Left ventricle myocardium superior (tissue), 1 donor: ENCODE measurements around the gene IL9. TPM values are rescaled to one million over a fixed set of nuclear protein-coding genes. Genes with fewer than 3 reads are reported as not detected.
"Not testable (repeated sequence)": the region's sequence is repeated elsewhere in the genome, so short reads cannot be mapped to it uniquely, and the experiment has no call there.

ENCODE experiments used
- ATAC-seq: fragments of 200-7000 bp; cut with Tn5 transposase; one replicate; pipeline ENCODE4 v1.9.1; 2020; ENCODE audit warnings: mild to moderate bottlenecking, moderate library complexity
- DNase-seq: peaks from one replicate; pipeline ENCODE4 v3.0.0-alpha.2; 2020
- intact Hi-C: fragments of 100-400 bp; cut with micrococcal nuclease; formaldehyde crosslinking; loops from one replicate; pipeline ENCODE4 v1.11.0; 2022
- total RNA-seq: library from RNA; stranded (reverse); fragmentation: NEBNext Ultra II Directional; extraction: Animal tissue kit (Norgen Biotek cat#: 25700); gene quantifications from one replicate; pipeline ENCODE4 v1.2.1, GENCODE V29; 2021
- donor health status: DM: no; HTN: yes; CAD: no; lungs with severe emphysema.

Gene IL9
- total RNA-seq, 1 donor from 2014 or later = not detected

- DNase-seq (no peak), ATAC-seq (no peak)
Measured at GRCh38 chr5:135875567-135875966, 20.1 kb downstream of the IL9 start.

DNA sequence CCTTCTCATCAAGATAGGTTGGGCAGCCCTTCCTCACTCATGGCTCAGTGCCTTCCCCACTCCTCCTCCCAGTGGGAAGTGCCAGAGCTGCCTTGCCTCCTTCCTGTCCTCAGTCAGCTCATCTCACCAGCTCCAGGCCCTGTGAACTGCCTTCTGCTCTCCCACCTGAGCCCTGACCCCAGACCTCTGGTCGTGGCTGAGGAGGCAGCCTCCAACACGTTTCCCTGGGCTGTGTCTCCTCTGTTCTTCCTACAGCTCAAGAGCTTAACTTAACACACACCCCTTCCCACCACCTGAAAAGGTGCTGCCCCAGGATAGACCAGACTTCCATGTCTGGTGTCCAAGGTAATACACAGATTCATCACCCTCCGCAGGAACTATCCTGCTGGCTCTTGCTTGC, 21.2 kb downstream of the IL9 start:
- intact Hi-C loops = no loop called here
- ATAC-seq (no peak), DNase-seq (no peak)

More at GRCh38 chr5:135875567-135875966, 20.1 kb downstream of the IL9 start:
- intact Hi-C loops = no loop called here

DNA sequence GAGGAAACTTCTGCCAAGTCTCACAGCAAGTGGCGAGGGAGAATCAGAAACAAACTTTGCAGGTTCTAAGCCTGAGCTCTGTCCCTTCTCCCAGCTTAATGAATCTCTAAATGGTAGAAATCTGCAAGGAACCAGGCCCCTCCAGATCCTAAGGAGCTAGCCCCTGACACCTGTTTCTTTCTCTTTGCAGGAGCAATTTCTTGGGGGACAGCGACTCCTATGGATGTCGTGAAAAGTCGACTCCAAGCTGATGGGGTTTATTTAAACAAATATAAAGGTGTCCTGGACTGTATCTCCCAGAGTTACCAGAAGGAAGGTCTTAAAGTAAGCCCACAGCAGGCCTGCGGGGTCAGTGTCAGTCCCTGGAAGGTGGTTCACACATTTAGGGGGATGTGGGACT, 21.8 kb downstream of the IL9 start:
- no peak for DNase-seq
- ATAC-seq = no peak
- intact Hi-C loops = no loop called here

- DNase-seq = no peak
- no peak for ATAC-seq
- intact Hi-C loops = no loop called here
Measured at GRCh38 chr5:135871268-135871915, 24.2 kb downstream of the IL9 start.

GRCh38 chr5:135869935-135870334, 25.7 kb downstream of the IL9 start:
- no peak for DNase-seq
- intact Hi-C loops = no loop called here
- no peak for ATAC-seq

GRCh38 chr5:135869276-135869675, 26.4 kb downstream of the IL9 start:
- intact Hi-C loops = no loop called here
- DNase-seq (no peak), ATAC-seq (no peak)

GRCh38 chr5:135868681-135869080, 27.0 kb downstream of the IL9 start:
- intact Hi-C loops = no loop called here
- DNase-seq = no peak
- ATAC-seq = no peak

DNA sequence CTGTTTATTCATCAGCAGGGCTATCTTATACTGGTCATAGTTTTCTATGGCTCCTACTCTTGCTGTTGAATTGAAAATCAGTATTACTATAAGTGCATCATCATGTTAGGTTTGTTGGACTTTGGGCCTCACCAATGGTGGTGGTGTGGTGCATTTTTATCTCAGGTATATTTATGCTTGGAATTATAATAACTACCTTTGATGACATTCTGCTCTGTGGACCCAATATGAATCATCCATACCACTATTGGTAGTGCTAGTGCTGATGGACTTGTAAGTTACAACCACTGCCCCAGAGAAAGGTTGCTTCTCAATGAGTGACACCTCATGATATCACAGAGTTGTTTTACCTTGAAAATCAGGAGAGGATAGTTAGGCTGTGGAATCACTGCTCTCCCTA, 28.0 kb downstream of the IL9 start:
- DNase-seq (no peak), ATAC-seq (no peak)
- intact Hi-C loops = no loop called here

DNA sequence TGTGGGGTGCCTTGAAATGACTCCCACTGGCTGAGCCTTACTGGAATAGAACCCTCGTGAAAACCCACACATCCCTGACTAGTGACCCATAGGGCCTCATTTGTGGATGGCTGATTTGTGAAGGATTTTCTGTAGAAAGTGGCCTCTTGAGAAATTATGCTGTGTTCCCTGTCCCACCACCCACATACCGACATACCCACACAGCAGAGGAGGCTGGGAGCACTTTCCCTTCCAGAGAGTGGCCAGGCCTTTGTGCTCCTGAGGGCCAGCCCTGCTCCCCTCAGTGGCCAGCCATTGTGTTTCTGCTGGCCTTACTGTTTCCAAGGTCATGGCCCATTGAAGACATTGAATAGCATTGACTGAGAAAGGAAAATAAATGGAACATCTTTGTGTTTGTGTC, 29.6 kb downstream of the IL9 start:
- DNase-seq (no peak), ATAC-seq (no peak)
- intact Hi-C loops = no loop called here

DNA sequence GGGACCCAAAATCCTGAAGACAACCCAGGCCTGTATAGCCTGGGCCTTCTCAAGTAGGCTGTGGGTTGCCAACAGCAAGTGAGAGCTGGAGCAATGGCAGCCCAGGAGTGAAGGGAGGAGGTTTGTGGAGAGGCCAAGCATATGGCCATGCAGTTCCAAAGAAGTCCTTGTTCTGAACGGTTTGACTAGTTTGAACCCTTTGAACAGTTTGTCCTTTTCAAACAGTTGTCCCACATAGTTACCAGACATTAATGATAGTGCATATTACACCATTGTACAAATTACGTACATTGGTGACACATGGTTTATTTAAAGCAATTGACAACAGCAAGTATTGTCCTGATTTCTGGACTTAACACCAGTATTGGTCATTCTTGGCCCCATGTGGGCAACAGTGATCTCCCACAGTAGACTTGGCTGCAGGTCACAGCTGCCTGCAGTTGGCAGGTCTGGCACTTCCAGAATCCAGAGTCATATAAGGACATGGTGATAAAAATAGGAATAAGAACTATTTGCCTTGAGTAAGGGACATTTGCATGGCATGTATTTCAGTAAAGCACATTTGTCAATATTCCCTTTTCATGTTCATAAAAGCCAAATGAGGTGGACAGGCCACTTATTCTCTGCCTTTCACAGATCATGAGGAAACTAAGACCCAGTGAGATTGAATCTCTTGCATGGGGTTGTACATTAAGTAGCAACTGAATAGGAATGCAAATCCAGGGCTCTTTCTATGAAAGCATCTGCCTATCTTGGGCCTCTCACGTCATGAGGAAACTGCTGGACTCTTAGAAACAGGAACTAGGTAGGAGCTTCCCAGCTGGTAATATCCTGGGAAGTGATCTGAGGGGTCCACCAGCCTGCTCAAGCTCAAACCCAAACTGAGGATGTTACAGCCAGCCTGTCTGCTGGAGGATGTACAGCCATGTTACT, 30.9 kb downstream of the IL9 start:
- DNase-seq (peak; percentile 54), ATAC-seq (peak; percentile 92)
- intact Hi-C loops = no loop called here

DNA sequence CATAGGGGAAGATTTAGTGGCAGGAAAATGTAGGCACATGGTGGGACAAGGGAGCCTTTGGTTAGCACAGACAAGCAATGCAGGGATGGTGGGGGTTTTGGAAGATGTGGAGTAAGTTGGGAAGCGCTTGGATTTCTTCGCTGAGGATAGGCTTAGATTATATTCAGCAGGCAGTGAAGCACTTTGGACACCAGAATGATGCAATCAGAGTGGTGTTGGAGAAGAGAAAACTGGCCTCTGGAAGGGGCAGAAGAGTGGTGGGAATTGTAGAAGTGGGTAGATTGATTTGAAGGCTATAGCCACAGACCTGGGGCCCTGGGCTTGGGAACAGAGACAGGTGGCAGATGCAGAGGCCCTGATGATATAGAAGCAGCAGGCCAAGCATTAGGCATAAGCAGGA, 32.9 kb downstream of the IL9 start:
- DNase-seq (no peak), ATAC-seq (no peak)
- intact Hi-C loops = no loop called here

GRCh38 chr5:135862086-135862485, 33.6 kb downstream of the IL9 start:
- intact Hi-C loops = no loop called here
- DNase-seq (no peak), ATAC-seq (no peak)

GRCh38 chr5:135861641-135862040, 34.0 kb downstream of the IL9 start:
- DNase-seq = no peak
- intact Hi-C loops = no loop called here
- peak; percentile 16 for ATAC-seq

DNA sequence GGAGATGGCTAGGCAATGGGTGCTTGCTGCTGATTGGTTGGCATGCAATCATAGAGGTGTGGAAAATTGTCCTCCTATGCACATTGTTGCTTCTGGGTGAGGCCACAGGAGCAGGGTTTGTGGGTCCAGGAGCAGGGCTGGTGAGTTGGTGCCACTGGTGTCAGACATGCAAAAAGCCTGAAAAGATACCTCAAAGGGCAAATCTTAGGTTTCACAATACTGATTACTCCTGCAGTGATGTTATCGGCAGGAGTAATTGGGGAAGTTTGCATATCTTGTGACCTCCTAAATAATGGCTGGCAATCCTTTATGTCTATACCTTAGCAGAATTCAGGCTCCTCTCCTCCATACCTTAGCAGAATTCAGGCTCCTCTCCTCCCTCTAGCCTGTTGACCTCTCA, 36.0 kb downstream of the IL9 start:
- intact Hi-C loops = no loop called here
- no peak for DNase-seq

DNA sequence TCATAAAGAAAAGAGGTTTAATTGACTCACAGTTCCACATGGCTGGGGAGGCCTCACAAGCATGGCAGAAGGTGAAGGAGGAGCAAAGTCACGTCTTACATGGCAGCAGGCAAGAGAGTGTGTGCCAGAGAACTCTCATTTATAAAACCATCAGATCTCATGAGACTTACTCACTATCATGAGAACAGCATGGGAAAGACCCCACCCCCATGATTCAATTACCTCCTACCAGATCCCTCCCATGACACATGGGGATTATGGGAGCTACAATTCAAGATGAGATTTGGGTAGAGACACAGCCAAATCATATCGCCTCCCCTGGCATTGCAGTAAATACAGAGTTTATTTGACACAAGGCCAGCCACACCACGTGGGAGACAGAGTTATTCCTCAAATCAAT, 36.5 kb downstream of the IL9 start:
- ATAC-seq, intact Hi-C loops: not testable (repeated sequence)

More for the DNA sequence above, 36.0 kb downstream of the IL9 start:
- no peak for ATAC-seq

DNA sequence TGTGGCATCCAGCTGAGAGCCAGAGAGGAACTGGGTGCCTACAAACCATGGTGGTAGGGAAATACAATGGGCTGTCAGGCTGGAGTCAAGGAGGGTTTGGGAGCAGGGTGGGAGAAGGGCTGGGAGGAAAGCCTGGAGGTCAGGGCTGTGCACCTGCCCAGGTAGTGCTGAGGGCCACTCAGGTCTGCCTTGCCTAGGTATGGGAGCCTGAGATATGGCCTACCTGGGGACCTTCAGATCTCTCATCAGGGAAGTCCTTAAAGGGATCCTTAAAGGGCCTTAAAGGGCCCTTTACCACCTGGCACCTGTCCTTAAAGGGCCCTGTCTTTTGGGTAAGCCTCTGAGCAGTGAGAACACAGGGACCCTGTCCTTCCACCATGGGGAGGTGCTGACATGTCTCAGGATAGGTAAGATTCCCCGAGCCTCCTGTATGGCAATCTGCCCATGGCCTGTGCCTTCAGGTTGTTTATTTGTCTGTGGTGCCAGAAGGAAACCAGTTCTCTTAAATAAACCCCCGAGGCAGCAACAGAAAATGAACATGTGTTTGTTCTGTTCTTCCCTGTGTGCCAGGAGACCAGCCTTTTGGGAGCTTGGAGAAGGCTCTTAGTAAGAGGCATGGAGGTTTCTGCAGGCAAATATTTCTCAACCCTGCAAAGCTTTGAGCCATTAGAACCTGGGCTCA, 37.9 kb downstream of the IL9 start:
- intact Hi-C loops = no loop called here
- ATAC-seq (no peak), DNase-seq (no peak)

More for the DNA sequence above, 36.5 kb downstream of the IL9 start:
- DNase-seq = not testable (repeated sequence)

DNA sequence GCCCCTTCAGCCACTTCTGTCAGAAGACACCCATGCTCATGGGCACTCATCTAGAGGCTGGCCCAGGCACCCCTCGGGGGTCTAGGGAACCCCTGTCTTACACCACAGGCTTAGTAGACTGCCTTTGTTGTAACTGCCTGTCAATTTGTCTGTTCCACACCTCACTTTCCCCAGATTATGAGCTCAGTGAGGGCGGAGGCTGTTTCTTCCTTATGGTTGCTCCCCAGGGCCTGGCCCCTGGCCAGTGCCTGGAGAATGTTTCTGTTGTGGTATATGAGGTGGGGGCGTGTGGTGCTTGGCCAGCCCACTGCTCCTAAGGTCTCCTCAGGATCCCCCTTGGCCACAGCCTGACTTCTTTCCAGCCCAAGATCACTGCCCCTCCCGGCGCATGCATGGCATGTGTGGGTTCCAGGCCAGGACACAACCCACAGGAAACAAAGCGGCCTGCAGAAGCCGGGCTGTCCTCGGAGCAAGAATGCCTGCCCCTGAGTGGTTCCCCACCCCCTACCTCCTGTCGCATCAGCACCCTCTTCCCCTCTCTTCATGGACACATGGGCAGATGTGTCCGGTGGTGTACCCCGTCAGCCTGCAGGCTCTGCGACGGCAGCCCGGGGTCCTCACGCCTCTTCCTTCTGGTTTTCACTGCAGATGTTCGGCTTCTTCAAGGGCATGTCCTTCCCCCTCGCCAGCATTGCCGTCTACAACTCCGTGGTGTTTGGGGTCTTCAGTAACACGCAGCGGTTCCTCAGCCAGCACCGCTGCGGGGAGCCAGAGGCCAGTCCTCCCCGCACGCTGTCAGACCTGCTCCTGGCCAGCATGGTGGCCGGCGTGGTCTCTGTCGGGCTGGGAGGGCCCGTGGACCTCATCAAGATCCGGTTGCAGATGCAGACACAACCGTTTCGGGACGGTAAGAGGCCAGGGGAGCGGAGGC, 43.5 kb downstream of the IL9 start:
- intact Hi-C loops = no loop called here
- ATAC-seq (no peak), DNase-seq (no peak)

DNA sequence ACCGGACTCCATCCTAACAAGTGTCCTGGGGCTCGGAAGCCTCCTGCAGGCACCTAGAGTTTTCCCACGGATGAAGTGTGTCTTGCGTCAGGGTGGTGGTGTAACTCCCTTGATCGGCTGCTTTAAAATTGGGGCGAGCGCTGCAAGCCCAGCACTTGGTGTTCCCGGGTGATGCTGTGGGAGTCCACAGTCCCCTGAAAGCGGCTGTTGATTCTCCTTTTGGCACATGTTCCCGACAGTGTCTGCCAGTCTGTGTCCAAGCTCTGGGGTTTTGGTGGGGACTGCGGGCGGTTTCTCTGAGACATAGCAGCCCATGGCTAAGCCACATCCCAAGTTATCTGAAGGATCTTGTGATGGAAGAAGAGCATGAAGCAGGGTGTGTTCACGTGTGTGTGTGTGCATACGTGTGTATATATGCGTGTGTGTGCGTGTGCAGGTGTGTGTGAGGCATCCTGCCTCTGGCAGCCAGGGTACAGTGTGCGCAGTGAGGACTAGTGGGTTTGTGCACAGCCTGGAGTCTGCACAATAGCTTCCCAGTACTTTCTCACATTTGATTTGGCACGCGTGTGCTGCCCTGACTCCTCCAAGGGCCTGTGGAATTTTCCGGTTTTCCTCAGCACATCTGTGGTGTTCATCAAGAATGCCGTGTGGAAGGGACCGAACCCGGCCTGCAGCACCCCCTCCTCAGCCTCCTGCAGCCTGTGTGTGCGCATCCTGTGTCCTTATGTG, 44.3 kb downstream of the IL9 start:
- intact Hi-C loops = no loop called here
- no peak for DNase-seq
- no peak for ATAC-seq
